HG02798 (cell line): ENCODE results near the gene GRXCR2.
"Not testable (repeated sequence)": the region's sequence is repeated elsewhere in the genome, so short reads cannot be mapped to it uniquely, and the experiment has no call there.

Experiments
- ATAC-seq: cut with Tn5 transposase; IDR thresholded peaks from one replicate; pipeline ENCODE4 v1.9.1; 2021; ENCODE audit warnings: mild to moderate bottlenecking; ENCODE audit not compliant: unreplicated experiment, poor library complexity

GRXCR2 gene, protein sequence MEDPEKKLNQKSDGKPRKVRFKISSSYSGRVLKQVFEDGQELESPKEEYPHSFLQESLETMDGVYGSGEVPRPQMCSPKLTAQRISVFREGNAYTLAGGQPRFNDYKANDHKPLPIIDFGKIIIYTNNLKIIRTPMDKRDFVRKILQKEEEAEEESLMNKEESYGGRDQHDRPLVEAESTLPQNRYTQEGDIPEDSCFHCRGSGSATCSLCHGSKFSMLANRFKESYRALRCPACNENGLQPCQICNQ

DNA sequence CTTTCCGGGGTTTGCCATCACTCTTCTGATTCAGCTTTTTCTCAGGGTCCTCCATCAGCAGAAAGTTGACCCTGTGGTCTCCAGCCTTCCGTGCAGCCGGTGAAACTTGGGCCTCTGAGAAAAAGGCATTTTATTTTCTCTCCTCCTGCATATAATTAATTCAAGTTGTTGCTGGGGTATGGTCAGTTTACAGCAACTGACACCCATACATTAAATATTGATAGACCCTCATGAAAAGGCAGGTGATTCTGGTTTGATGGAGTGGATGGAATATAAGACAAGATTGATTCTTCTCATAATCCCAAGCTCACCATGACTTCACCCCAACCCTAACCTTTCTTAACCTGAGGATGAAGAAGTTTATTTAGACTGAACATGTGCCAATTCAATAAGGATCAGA, at the start of gene GRXCR2:
GRXCR2 (minus strand) TSS at position 101 of the 400 bp plus-strand sequence; CDS start at position 55, 46 bp downstream.
- no peak for ATAC-seq

DNA sequence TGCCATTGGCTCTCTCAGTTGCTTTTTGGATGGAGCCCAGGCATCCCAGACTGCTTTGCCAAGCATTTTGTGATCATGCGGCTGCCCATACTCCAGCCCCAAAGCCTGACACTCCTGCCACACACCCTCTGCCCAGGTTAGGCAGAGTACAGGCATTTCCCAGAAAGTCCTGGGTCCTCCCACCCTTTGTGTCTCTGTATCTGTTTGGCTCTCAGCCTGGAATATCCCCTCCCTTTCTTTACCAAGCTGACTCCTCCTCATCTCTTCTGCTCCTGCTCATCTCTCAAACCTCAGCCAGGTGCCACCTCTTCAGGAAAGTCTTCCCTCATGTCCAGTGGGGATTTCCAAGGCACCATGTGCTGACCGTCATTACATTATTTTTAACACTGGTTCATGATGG, 49.2 kb upstream of the GRXCR2 start:
- no peak for ATAC-seq

DNA sequence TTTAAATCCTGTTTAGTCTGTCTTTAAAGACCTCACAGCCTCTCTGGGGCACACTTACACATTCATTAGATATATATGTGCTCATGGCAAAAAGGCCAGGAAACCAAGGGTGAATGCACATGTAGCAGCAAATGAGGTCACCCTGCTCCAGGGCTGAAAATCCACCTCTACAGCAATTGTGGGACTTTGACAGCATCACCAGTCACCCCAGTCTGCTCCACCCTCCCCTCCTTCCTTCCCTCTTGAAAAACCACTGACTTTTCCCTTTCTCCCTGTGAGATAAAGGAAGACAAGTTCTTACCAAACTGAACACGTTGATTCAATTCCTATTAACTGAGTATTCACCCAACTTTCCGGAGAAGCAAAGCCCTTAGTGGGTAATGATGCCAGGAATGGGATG, 48.4 kb upstream of the GRXCR2 start:
- ATAC-seq, result no peak

DNA sequence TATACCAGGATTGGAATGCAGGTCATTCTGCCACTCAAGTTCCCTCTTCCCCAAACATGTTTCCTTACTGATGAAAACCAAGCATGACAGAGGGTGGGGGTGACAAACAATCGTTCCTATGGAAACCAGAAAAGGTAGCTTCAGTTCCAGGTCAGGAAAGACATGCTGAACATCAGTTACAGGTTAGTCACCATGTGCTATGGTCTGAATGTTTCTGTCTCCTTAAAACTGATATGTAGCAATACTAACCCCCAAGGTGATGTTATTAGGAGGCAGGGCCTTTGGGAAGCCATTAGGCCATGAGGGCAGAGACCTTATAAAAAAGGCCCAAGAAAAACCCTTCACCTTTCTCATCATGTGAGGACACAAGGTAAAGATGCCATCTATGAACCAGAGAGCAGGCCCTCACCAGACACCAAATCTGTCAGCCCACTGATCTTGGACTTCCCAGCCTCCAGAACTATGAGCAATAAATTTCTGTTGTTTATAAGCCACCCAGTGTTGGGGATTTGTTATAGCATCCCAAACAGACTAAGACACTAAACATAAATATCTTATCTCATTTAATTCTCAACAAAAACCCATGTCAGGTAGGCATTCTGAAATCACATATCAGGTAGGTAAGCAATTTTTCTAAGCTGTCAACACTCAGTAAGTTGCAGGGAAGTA, 47.9 kb upstream of the GRXCR2 start:
- no peak for ATAC-seq

DNA sequence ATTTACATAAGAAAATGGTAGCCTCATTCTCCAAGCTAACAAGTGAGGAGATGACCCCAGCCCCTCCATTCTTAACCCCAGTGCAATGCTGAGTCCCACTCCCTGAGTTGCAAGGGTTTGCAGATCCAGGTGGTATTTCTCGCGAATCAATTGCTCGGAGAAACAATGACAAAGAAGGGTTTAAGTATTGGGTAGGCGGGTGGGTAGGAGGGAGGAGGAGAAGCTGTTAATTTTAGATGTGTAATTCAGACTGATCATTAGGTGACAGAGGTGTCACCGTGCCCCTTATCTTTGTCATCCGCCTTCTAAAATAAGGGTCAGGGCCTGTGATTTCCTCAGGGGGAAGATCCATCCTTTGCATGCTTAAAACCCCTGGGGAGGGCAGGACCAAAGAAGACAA, 46.6 kb upstream of the GRXCR2 start:
- no peak for ATAC-seq

DNA sequence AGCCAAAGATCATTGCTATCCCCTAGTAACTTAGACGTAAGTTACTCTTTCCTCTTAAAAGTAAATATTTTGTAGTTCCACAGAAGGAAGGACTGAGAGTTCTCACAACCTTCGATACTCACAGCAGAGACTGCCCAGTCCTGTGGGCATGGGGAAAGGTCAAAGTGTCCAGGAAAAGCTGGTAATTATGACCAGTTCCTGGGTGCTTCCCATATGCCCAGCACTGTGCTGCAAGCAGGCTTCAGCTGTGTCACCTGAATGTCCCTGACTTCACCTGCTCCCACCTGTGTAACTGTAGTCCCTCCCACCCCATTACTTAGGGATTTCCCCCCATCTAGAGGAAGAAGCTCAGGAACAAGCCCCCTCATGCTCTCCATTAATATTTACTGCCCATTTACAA, 45.6 kb upstream of the GRXCR2 start:
- ATAC-seq, result no peak

DNA sequence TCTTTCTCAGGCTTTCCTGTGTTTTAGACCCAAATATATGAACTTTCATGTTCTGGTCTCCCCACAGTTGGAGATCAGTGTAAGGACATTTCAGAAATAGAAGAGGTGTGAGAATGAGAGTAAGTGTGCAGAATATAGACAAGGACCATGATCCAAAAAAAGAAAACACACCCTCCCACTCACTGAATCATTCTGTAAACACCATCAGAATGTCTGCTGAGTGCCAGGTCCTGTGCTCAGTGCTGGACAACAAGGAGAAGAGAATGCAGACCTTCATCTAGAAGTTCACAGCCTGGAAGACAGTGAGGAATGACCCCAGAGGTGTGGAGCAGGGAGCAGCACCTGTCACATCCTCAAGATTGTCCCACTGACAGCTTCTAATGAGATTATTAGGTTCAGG, 44.5 kb upstream of the GRXCR2 start:
- ATAC-seq, result no peak

DNA sequence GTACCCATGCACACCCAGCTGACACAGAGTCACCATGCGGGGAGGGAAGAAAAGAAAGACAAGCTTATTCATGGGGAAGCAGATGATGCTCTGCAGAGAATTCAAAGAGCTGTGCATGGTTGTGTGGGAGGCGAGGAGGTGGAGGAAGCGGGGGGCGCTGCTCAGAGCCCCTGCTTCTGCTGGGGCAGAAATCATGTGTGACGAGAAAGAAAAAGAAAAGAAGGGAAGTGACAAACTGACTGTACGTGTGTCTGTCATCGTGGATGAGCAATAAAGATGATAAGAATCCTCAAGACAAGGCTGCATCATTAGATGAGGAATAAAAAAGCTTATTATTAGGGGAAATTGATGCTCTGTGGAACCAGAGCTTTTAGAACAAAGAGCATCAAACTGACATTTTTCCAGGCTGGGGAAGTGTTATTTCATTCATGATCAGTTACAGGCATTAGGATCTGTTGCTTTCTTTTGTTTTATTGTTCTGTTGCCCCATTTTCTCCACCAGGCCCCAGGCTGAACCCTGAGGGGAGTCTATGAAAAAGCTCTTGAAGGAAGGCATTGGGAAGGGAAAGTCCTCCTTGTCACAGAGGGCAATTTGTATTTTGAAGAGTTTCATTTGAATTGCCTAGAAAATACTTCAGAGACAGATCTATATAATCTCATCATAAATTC, 43.3 kb upstream of the GRXCR2 start:
- ATAC-seq, result no peak

DNA sequence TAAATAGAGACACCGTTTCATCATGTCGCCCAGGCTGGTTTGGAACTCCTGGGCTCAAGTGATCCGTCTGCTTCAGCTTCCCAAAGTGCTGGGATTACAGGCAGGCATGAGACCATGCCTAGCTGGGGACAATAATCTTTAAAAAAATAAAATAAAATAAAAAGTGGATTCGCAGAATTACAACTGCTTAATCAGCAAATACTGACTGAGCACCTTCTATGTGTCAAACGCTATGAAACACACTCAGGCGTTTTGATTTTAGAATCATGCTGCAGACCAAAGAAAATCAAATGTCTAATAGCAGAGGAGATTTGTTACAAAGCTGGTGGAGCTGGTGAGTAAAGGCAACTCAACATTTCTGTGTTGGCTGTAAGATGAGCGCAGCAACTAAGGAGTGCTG, 40.9 kb upstream of the GRXCR2 start:
- no peak for ATAC-seq

DNA sequence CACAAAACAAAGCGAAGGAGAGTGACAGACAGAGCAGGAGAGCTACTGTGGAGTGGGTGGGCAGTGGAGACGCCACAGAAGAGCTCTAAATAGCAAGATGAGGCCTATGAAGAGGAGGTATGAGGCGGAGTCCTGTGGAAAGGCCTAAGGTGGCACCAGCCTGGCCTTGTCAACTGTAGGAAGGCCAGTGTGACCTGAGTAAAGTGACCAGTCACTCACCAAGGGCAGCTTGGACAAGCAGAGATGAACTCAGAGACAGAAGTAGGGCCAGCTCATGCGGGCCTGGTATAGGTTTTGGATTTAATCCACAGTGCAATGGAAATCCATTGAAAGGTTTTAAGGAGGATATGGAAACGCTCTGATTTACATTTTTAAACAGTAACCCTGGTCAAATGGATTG, 39.8 kb upstream of the GRXCR2 start:
- ATAC-seq, result no peak

DNA sequence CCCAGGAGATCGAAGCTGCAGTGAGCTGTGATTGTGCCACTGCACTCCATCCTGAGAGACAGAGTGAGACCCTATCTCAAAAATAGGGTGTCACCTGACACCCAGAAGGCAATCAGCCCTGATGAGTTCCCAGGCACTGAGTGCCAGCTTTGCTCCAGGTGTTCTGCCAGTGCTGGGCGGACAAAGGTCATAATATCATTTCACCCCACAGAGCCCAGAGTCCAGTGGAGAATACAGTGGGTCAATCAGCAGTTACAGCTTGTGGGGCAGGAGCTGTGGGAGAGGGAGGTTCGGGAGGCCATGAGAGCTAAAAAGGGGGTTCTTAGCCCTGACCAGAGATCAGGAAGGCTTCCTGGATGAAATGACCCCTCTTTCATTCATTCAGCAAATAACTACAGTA, 39.2 kb upstream of the GRXCR2 start:
- no peak for ATAC-seq

DNA sequence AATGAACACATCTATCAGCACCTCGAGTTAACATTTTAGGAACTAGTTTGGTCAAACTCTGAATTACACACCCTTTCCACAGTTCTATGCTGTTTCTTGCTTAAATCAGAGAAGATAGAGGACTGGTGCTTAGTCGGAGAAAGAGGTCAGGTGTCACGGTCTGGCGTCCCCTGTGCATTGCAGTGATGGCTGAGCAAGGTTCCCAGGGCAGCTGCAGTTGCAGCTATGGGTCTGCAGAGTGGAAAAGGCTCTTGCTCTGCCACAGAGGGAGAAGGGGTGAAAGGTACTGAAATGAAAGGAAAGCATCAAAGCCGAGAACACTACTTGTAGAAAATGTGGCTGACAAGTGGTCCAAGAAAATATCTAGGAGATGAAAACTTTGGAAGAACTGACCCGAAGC, 38.4 kb upstream of the GRXCR2 start:
- ATAC-seq, result no peak

DNA sequence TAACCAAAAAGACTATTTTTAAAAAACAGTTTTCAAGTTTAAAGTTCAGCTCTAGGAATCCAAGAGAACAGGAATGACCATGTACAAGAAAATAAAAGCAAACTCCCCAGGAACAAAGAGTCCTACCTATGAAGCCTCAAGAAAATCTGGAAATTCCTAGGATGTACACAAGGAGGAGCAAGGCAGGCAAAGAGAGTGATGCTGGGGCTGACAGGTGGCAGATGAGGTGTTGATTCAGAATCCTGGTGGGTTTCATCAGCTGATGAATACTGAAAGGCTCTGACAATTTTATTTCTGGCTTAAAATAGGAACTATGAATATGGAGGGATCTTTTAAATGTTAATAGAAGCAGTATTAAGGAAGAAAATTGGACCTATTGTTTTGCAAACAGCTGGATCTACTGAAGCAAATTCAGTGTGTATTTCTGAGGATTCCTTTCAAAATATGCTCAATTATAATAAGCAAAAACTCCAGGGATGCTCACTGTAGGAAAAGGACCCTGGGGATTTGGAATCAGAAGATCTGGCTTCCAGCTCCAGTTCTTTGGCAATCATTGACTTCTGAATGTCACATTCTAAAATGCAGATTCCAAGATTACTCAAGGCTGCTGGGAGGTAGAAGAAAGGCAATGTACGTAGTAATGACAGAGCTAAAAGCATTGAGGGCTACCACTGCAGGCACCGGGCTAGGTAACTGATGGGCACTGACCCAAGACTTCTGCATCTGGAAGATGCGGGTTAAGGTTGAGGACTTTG, 35.6 kb upstream of the GRXCR2 start:
- ATAC-seq, result no peak

DNA sequence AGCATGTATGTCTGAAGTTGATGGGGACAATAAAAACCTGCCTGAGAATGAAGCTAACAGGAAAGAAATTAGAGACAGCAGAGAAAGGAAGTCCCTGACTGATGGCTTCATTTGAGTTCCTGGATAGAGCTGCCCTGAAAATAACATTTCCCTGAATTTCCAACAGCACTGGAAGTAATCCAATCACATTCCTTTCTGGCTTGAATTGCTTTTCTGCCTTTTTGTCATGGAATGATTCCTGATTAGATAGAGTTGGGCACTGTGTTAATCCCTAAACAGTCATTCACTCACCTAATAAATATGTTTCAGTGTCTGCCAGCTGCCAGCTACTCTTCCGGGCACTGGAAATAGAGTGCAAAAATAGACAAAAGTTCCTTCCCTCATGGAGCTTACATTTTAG, 33.6 kb upstream of the GRXCR2 start:
- ATAC-seq, result no peak

DNA sequence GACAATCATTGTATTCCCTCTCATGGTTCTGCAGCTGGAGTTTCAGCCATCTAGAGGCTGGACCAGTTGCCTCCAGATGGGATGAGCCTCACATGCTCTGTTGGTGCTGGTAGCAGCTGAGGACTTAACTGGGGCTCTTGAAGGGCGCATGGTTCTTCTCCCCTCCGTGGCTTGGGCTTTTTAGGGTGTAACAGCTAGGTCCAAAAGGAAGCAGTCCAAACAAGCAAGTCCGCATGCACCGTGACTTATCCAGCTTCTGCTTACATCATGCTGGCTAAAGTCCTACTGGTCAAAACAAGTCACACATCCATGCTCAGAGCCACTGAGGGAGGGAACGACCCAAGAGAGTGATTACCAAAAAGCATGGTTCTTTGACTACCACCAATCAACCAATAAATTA, 31.9 kb upstream of the GRXCR2 start:
- ATAC-seq, result no peak

DNA sequence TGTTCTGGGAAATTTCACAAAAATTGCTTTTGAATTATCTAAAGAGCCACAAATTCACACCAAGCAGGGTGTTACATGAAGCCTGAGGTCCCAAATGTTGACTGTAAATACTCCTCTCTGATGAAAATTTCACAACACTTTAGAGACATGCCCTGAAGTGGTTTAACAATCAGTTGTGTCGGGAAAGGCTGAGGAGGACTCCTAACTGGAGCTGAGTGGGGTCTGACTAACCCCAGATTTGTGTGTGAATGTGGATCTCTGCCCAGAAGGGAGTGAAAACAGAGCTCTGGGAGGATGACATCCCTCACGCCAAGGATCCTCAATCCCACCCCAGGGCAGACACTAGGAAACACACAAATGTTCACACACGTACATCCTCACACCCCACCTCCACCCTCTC, 31.1 kb upstream of the GRXCR2 start:
- ATAC-seq, result no peak

DNA sequence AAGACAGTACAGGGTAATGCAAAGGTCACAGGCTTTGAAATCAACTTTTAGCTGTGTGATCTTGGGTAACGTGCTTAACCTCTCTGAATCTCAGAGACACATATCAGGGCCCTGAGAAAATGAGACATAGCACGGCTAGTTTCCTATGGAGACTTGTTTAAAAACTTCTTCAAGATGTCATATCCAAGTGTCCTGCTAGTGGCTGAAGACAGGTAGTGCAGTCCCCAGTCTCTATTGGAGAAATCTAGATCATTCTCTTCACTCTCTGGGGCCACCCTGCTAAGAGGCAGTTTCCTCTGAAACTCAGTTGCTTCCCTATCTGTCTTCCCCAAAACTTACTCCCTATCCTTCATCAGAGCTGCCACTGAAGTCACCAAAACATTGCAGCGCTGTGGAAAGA, 30.3 kb upstream of the GRXCR2 start:
- no peak for ATAC-seq

DNA sequence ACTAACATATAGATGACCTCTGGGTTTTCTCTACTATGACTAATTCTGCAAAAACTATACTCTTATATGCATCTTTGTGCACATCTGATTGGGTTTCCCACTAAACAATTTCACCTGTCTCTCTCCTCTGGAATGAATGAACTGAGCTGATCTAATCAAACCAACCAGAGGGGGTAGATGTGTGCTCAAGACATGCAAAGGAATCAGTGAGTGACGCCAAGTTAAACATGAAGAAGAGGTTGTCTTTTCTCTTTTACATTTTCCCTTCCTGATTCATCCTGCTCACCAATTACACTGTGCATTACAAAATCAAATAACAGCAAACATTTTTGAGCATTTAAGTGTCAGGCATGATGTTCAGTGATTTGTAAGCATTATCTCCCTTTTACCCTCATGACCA, 29.6 kb upstream of the GRXCR2 start:
- no peak for ATAC-seq

DNA sequence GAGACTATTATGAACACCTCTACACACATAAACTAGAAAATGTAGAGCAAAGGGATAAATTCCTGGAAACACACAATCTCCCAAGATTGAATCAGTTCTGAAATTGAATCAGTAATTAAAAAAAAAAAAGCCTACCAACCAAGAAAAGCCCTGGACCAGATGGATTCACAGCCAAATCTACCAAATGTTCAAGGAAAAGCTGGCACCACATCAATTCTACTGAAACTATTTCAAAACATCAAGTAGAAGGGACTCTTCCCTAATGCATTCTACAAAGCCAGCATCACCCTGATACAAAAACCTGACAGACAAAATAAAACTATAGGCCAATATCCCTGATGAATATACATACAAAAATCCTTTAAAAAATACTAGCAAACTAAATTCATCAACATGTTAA, 25.4 kb upstream of the GRXCR2 start:
- ATAC-seq, result no peak

DNA sequence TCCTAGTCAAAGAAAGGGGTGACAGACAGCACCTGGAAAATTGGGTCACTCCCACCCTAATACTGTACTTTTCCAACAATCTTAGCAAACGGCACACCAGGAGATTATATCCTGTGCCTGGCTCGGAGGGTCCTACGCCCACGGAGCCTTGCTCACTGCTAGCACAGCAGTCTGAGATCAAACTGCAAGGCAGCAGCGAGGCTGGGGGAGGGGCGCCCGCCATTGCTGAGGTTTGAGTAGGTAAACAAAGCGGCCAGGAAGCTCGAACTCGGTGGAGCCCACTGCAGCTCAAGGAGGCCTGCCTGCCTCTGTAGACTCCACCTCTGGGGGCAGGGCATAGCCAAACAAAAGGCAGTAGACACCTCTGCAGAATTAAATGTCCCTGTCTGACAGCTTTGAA, 18.6 kb upstream of the GRXCR2 start:
- ATAC-seq, result not testable (repeated sequence)

DNA sequence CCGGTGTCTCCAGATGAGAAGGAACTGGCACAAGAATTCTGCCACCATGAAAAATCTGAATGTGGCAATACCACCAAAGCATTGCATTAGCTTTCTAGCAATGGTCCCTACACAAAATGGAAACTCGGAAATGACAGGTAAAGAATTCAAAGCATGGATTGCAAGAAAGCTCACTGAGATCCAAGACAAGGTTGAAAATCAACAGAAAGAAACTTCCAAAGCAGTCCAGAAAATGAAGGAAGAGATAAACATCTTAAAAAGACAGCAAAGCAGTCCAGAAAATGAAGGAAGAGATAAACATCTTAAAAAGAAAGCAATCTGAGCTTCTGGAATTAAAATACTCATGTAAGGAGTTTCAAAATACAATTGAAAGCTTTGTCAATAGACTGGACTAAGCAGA, 16.8 kb upstream of the GRXCR2 start:
- no peak for ATAC-seq
